ENCODE results near the gene SPR.
A peak's percentile ranks its signal among the peaks of the same experiment; 100 is the strongest.

SPR gene

GRCh38 chr2:72917138-72917876 is 30.1 kb downstream of the SPR start, which contains the start of gene EMX1:
TSS of gene EMX1 (plus strand) at chr2:72917519. CDS start at chr2:72917853, 334 bp downstream.
- no peak for DNase-seq (ENCODE audit: low read depth)
- Histone ChIP-seq H3K9ac (ENCODE audit: low read length) (no peak within 1 kb of the TSS), H3K4me1 (ENCODE audit: control insufficient read depth, insufficient read depth, low read length) (peaks cover 10% of the 10 kb centered on the region)

DNA sequence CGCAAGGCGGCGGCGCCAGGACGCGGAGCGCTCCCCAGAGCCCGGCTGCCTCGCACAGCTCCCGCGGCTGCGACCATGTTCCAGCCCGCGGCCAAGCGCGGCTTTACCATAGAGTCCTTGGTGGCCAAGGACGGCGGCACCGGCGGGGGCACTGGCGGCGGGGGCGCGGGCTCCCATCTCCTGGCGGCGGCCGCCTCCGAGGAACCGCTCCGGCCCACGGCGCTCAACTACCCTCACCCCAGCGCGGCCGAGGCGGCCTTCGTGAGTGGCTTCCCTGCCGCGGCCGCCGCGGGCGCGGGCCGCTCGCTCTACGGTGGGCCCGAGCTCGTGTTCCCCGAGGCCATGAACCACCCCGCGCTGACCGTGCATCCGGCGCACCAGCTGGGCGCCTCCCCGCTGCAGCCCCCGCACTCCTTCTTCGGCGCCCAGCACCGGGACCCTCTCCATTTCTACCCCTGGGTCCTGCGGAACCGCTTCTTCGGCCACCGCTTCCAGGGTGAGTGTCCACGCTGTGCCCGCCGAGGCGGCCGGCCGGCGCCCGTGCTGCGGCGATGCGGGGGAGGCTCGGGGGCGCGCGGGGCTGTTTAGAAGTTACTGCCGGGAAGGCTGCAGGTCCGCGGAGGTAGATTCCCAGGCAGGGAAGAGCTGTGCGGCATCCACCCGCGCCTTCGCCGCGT is 30.8 kb downstream of the SPR start:
- Histone ChIP-seq H3K27me3 (replicated peaks; ENCODE audit: control insufficient read depth, insufficient read depth, low read length) (peaks cover 87% of the 10 kb centered on the region), H3K4me3 (ENCODE audit: low read length) (no peak overlapping the region), H3K36me3 (ENCODE audit: control insufficient read depth, insufficient read depth, low read length, severe bottlenecking) (no peaks in the 10 kb centered on the region), H3K9ac (ENCODE audit: low read length) (no peak overlapping the region), H3K9me3 (ENCODE audit: control insufficient read depth, low read length) (peaks cover 11% of the 10 kb centered on the region), H3K4me1 (ENCODE audit: control insufficient read depth, insufficient read depth, low read length) (peaks cover 10% of the 10 kb centered on the region)
- no peak for DNase-seq (ENCODE audit: low read depth)

More at GRCh38 chr2:72917138-72917876, 30.1 kb downstream of the SPR start, which contains the start of gene EMX1:
- H3K9me3 ChIP-seq (ENCODE audit: control insufficient read depth, low read length), result peaks cover 4% of the 10 kb centered on the region
- no peaks in the 10 kb centered on the region for H3K36me3 ChIP-seq (ENCODE audit: control insufficient read depth, insufficient read depth, low read length, severe bottlenecking)
- peaks cover 87% of the 10 kb centered on the region for H3K27me3 ChIP-seq (replicated peaks; ENCODE audit: control insufficient read depth, insufficient read depth, low read length)
- peak within 1 kb of the TSS; percentile 23 for H3K4me3 ChIP-seq (ENCODE audit: low read length)

DNA sequence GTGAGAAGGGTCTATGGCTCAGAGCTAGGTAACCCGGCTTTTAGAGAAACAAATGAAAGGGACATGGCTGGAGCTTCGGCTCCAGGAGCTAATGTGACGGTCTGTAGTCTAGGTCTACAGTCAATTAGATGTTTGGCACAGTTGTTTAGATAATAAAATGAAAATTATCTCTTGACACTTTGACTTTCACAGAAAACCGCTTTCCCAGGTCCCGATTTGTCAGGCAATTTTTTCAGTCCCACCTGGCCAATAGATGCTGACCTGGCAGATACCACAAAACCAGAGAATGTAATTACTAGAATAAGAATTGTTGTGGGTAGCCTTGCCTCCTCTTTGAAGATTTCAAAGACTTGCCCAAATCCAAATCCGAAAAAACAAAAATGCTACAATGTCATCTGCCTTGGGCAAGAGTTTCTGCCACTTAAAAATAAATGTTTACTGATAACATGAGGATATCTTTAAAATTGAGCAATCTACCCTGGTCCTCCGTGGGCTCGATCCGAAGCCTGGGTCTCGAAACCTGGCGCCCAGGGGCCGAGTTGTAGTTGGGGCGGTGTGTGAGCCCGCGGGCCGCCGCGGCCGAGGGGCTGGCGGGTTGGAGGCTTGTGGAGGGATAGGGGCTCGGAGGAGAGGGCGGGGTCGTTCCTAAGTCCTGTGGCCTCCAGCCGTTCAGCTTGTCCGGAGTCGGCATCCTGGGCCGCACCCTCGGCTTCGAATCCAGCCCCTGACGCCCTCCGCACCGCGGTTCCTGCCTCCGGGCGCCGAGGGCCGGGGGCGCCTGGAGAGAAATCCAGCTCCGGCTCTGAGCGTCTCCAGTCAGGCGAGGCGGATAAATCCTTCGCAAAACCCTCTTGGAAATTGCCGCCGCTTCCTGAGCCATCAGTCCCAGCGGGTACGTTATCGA is 32.5 kb downstream of the SPR start:
- Histone ChIP-seq H3K4me1 (ENCODE audit: control insufficient read depth, insufficient read depth, low read length) (peaks cover 10% of the 10 kb centered on the region), H3K9me3 (ENCODE audit: control insufficient read depth, low read length) (peaks cover 20% of the 10 kb centered on the region), H3K4me3 (ENCODE audit: low read length) (peak overlapping the region; percentile 66), H3K27me3 (replicated peaks; ENCODE audit: control insufficient read depth, insufficient read depth, low read length) (peaks cover 87% of the 10 kb centered on the region), H3K36me3 (ENCODE audit: control insufficient read depth, insufficient read depth, low read length, severe bottlenecking) (no peaks in the 10 kb centered on the region), H3K9ac (ENCODE audit: low read length) (no peak overlapping the region)
- DNase-seq (ENCODE audit: low read depth), result no peak

DNA sequence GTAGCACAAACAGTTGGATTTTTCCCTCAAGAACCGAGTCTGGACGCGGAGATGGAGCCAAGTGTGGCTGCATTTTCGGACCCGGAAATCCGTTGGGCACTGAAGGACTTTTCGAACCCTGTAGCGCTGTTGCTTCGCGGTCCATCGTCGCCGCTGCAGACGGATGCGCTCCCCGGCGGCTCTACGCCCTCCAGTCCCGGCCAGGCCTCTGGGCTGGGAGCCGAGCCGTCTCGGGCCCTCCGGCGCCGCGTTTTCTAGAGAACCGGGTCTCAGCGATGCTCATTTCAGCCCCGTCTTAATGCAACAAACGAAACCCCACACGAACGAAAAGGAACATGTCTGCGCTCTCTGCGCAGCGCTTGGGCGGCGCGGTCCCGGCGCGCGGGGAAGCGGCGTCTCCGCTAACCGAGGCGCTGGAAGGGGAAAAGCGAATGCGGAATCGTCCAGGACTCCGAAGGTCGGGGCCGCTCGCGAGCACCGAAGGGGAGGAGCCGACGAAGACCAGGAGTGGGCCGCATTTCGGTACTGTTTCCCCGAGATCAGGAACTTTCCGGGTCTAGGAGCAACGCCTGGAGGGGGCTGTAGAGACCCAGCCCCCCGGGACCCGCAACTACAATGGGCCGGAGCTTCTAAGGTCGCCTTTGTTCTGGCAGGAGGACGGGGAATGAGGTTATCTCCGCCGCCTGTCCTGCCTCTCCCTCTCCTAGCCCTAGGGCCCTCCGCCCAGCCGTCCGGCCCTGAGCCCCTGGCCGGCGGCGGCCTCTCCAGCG is 33.3 kb downstream of the SPR start:
- H3K9ac ChIP-seq (ENCODE audit: low read length), result no peak overlapping the region
- H3K36me3 ChIP-seq (ENCODE audit: control insufficient read depth, insufficient read depth, low read length, severe bottlenecking), result no peaks in the 10 kb centered on the region
- H3K9me3 ChIP-seq (ENCODE audit: control insufficient read depth, low read length), result peaks cover 20% of the 10 kb centered on the region
- DNase-seq (ENCODE audit: low read depth), result no peak
- H3K4me1 ChIP-seq (ENCODE audit: control insufficient read depth, insufficient read depth, low read length), result peaks cover 10% of the 10 kb centered on the region
- peak overlapping the region; percentile 66 for H3K4me3 ChIP-seq (ENCODE audit: low read length)
- H3K27me3 ChIP-seq (replicated peaks; ENCODE audit: control insufficient read depth, insufficient read depth, low read length), result peaks cover 87% of the 10 kb centered on the region

- no peak overlapping the region for H3K4me3 ChIP-seq (ENCODE audit: low read length)
These were observed 34.1 kb downstream of the SPR start for GRCh38 chr2:72921088-72921851.

DNA sequence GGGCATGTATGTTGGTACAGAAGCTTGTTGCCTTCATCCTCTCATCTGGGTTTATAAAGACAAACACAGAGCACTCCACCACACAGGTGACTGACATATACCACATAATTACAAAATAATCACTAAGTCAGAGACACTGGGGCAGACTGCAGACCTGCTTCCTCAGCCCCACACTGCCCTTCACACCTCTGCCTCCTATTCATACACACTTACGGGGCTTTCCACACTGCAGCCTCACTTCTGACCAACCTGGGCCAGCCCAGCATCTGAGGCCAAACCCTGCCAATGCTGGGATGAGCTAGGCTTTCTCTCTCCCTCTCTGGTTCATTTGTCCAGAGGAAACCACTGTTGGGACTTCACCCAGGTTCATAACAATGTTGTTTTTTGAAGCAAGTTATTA is 34.6 kb downstream of the SPR start:
- Histone ChIP-seq H3K36me3 (ENCODE audit: control insufficient read depth, insufficient read depth, low read length, severe bottlenecking) (no peaks in the 10 kb centered on the region), H3K9ac (ENCODE audit: low read length) (no peak overlapping the region), H3K4me3 (ENCODE audit: low read length) (no peak overlapping the region), H3K27me3 (replicated peaks; ENCODE audit: control insufficient read depth, insufficient read depth, low read length) (peaks cover 90% of the 10 kb centered on the region), H3K9me3 (ENCODE audit: control insufficient read depth, low read length) (peaks cover 20% of the 10 kb centered on the region), H3K4me1 (ENCODE audit: control insufficient read depth, insufficient read depth, low read length) (peaks cover 6% of the 10 kb centered on the region)
- DNase-seq (ENCODE audit: low read depth), result no peak

More at GRCh38 chr2:72921088-72921851, 34.1 kb downstream of the SPR start:
- Histone ChIP-seq H3K9ac (ENCODE audit: low read length) (no peak overlapping the region), H3K4me1 (ENCODE audit: control insufficient read depth, insufficient read depth, low read length) (peaks cover 9% of the 10 kb centered on the region), H3K36me3 (ENCODE audit: control insufficient read depth, insufficient read depth, low read length, severe bottlenecking) (no peaks in the 10 kb centered on the region), H3K9me3 (ENCODE audit: control insufficient read depth, low read length) (peaks cover 20% of the 10 kb centered on the region), H3K27me3 (replicated peaks; ENCODE audit: control insufficient read depth, insufficient read depth, low read length) (peaks cover 90% of the 10 kb centered on the region)
- no peak for DNase-seq (ENCODE audit: low read depth)

DNA sequence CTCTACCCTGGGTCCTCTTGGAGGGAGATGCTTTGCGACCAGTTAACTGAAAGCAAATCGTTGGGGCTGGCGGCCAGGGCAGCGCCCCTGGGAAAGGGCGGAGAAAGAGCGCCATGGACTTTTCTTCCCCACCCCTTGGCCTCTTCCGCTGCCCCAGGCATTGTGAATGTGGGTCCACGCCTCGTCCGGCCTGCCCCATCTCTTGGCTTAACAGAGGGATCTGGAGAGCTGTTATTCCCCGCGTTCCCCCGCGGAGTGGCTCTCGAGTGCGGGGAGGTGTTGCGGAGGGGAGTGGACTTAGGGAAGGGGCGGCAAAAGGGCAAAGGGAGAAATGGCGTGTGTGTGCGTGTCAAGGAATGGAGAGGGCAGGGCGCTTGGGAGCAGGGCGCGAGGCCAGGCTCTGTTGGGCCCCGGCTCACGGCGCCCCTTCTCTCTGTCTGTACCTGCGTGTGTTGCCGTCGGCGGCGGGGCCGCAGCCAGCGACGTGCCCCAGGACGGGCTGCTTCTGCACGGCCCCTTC is 36.7 kb downstream of the SPR start:
- H3K4me3 ChIP-seq (ENCODE audit: low read length), result no peak overlapping the region
- no peak for DNase-seq (ENCODE audit: low read depth)
- H3K4me1 ChIP-seq (ENCODE audit: control insufficient read depth, insufficient read depth, low read length), result peaks cover 2% of the 10 kb centered on the region
- H3K9ac ChIP-seq (ENCODE audit: low read length), result no peak overlapping the region
- no peaks in the 10 kb centered on the region for H3K36me3 ChIP-seq (ENCODE audit: control insufficient read depth, insufficient read depth, low read length, severe bottlenecking)
- peaks cover 17% of the 10 kb centered on the region for H3K9me3 ChIP-seq (ENCODE audit: control insufficient read depth, low read length)
- H3K27me3 ChIP-seq (replicated peaks; ENCODE audit: control insufficient read depth, insufficient read depth, low read length), result peaks cover 98% of the 10 kb centered on the region

GRCh38 chr2:72924353-72925240 is 37.4 kb downstream of the SPR start:
- no peak overlapping the region for H3K4me3 ChIP-seq (ENCODE audit: low read length)
- H3K9ac ChIP-seq (ENCODE audit: low read length), result no peak overlapping the region
- peaks cover 2% of the 10 kb centered on the region for H3K4me1 ChIP-seq (ENCODE audit: control insufficient read depth, insufficient read depth, low read length)
- peaks cover 97% of the 10 kb centered on the region for H3K27me3 ChIP-seq (replicated peaks; ENCODE audit: control insufficient read depth, insufficient read depth, low read length)
- DNase-seq (ENCODE audit: low read depth), result no peak
- peaks cover 17% of the 10 kb centered on the region for H3K9me3 ChIP-seq (ENCODE audit: control insufficient read depth, low read length)
- no peaks in the 10 kb centered on the region for H3K36me3 ChIP-seq (ENCODE audit: control insufficient read depth, insufficient read depth, low read length, severe bottlenecking)

DNA sequence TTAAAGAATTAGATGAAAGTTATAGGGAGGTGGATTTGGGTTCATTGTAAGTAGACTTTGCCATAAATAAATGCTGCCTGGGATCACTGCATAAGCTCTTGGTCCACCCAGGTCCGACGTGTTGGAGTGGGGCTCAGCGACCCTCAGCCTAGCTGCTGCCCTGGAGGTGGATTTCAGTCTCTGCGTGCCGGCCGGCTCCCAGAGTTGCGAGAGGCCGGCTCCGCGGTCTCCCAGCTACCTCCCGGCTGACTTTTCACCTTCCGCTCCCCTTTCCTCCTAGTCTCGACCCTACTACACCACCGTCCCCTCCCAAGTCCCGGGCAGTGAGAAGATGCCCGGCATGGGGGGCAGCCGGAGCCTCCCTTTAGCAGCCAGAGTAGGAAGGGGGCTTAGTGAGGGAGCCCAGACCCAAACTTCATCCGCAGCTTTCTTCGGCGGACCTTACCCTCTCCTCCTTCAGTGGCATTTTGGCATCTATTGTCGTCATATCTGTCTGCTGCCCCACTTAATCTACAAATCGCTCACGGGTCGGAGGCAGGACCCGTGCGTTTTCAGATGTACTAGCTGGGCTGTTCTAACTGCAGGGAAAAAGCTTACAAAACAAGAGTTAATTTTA is 38.2 kb downstream of the SPR start:
- DNase-seq (ENCODE audit: low read depth), result no peak
- Histone ChIP-seq H3K9me3 (ENCODE audit: control insufficient read depth, low read length) (peaks cover 17% of the 10 kb centered on the region), H3K9ac (ENCODE audit: low read length) (no peak overlapping the region), H3K4me3 (ENCODE audit: low read length) (no peak overlapping the region), H3K4me1 (ENCODE audit: control insufficient read depth, insufficient read depth, low read length) (no peaks in the 10 kb centered on the region), H3K36me3 (ENCODE audit: control insufficient read depth, insufficient read depth, low read length, severe bottlenecking) (no peaks in the 10 kb centered on the region), H3K27me3 (replicated peaks; ENCODE audit: control insufficient read depth, insufficient read depth, low read length) (peaks cover 97% of the 10 kb centered on the region)

All from adipocyte (in vitro differentiated cells).